COLO829 (cell line): ENCODE results near the gene CACNA2D2.

ENCODE experiments used
- DNase-seq: peaks from one replicate; pipeline ENCODE4 v3.0.0; 2012; ENCODE audit warnings: low spot score

Gene CACNA2D2

DNA sequence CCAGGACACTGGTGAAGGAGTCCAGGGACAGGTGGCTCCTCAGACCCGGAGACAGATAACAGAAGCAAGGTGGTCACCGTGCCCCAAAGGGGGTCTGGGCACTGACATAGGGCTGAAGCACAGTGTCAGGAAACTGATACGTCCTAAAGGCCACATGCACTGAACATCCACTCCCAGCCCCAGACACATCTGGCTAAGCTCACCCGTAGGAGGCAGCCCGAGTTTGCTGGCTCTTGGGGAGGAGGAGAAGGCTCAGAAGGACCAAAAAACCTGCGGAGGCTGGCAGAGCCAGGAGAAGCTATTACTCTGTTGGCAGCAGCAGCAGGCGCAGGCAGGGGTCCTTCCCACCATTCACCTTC, 1.2 kb downstream of the CACNA2D2 start:
- DNase-seq, result no peak

DNA sequence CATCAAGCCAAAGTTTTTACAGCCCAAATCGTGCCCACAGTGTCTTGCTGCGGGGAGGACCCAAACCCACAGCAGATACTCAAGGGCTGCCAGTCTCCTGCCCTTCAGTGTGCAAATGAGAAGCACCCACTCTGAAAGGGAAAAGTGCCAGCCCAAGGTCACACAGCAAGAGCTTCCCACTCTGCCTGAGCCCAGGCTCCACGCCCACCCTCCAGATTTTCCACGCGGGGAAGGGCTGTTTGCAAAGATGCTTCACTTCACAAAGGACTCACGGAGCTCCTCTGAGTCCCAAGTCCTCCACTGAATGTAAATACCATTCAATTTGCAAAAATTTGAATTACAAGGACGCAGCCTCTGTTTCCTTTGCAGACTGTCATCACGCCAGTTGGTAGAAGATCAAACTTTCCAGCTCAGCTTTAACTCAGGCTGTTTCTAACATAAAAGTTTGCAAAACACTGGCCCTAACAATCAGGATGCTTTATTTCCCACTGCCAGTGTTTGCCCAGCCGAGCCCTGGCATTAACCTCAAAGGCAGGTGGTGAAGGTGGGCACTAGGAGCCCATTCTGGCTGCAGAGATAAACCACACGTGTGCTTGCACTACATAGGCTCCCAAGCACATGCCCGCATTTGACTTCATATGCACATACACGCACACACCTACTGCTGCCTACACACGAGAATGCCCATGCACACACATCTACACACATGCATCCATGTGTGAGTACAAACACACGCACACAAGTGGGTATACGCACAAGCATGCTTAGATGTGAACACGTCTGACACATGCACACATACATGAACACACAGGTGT, 7.6 kb downstream of the CACNA2D2 start:
- DNase-seq, result no peak

DNA sequence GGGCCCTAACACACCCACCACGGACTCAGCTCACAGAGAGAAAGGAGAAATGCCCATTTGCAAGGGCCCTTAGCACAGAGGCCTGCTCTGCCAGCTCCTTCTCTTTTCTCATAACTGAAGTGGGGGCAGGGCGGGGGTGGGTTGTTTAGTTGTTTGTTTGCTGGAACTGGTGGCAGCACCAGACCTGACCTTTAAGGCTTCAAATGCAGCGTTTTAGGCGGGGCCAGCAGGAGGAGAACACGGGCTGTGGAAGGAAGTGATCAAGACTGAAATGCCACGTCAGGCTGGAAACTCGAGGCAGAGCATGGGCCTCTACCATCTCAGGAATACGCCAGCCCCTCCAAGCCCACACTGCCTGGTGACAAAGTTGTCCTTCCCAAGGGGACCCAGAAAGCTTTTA, 9.3 kb downstream of the CACNA2D2 start:
- no peak for DNase-seq

DNA sequence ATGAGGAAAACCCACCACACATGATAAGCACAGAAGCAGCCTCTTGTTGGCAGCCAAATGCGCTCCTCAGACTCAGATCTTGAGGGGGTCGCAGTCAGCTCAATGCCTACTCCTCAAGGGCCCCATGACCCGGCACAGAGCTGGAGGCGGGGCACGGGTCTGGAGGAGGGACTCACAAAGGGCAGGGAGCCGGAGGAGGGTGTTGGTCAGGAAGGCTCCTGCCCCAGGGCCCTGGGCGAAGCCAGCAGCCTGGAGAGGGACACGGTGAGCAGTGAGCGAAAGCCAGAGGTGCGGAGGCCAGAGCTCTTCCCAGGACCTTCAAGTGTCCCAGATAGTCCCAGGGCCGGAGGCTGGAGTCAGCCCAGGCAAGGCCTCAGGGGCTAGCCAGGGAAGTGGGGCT, 9.8 kb downstream of the CACNA2D2 start:
- no peak for DNase-seq

DNA sequence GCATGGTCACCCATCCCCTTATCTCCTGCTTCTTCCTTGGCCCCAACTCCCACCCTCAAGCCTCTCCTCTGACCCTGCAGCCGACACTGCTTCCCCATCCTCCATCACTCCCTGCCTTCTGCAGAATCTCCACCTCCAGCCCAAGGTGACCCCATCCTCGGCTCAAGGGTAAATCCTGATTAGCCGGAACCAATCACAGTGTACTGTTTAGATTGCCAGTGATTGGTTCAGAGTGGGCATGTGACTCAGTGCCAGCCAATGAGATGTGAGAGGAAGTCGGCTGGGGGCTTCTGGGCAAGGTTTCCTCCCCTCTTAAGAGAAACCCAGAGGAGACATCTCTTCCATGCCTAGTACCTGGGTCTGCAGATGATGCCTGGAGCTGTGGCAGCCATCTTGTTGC, 10.3 kb downstream of the CACNA2D2 start:
- DNase-seq, result no peak

DNA sequence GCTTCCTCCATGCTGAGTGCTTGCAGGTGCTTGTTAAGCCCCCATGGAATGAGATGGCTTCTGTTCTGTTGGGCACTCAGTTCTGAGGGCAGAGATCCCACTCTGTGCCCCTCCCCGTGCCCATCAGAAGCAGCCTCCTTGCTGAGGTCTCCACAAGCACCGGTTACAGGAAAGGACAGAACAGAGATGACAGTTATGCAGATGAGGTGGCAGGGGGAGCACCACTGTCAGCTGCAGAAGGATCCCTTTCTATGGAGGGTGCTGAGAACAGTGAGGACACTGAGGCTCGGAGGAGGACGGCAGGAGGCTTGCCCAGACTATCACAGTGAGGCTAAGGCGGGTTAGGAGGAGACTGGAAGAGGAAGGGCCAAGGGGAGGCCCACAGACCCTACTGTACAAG, 12.4 kb downstream of the CACNA2D2 start:
- DNase-seq, result no peak

DNA sequence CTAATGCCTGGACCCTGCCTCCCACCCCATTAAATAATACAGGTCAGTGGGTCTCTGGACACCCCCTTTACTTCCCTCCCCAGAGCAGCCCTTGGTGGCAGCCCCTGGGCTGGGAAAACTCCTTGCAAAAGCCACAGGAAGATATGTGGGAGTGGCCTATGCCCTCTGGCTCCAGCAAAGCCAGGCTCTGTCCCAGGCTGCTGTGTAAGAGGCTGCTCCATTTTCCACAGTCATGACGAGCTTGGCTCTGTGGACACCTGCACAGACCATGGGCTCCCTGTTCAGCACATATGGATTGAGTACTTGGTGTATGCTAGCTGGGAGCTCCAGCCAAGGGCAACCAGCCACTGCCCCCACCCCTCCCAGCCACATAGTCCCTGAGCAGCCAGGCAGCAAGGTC, 13.0 kb downstream of the CACNA2D2 start:
- DNase-seq, result no peak

DNA sequence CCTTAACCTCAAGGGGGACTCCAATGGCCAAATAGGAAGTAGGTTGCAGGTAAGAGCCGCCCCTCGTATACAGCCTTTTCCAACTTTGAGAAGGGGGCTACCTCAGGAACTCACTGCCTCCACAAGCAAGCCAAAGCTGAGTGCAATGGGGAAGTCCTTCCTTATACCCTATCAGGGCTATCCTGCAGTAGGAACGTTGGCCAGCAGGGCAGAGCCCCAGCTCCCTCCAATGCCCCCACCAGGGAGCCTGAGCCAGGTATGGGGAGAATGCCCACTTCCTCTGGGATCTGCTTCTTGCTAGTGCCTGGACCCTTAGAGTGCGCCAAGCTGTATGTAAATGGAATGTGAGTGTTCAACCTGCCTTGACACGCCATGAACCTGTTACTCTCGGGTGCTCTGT, 16.3 kb downstream of the CACNA2D2 start:
- DNase-seq, result no peak

DNA sequence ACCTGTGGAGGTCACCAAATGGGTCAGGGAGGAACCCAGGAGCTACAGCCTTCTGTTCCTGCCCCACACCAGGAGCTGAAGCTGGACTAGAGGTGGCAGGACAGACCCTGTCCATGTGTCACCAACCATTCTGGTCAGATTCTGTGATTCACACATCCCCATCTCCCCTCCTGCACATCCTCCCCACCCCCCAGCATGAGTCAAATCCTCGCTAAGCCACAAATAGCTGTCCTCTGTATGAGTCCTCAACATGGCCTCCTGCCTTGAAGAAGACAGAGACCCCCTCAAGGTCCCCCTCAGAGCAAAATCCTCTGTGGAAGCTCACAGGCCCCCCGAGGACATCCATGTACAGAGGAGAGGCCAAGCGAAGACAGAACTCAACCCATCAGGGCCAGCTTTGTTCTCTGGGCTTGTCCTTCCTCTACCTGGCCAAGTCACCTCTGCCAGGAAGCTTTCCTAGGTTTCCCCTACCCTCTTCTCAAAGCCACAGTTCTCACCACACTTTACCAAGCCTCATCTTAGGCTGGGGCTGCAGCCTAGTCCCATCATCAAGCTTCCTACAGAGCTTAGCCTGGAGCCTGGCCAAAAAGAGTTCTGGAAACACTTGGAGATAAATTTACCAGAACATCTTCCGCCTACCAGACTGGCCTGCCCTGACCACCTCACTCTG, 17.1 kb downstream of the CACNA2D2 start:
- no peak for DNase-seq

DNA sequence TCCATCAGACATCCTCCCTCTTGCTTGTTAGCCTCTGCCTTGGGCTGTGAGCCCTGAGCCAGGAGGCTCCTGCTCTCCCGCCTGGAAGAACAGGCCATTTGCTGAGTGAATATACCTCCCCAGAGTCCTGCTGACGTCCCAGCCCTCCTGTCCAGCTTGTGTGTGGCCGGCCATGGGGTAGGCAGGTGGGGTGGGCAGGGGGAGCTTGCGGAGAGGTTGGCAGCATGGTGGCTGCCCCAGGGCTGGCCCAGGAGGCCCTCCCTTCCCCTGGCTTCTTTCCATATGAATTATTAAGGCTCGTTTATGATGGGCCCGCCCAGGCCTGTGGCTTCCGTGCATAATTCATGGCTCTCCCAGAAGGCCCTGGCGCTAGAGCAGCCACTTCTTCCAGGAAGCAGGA, 18.7 kb downstream of the CACNA2D2 start:
- no peak for DNase-seq

DNA sequence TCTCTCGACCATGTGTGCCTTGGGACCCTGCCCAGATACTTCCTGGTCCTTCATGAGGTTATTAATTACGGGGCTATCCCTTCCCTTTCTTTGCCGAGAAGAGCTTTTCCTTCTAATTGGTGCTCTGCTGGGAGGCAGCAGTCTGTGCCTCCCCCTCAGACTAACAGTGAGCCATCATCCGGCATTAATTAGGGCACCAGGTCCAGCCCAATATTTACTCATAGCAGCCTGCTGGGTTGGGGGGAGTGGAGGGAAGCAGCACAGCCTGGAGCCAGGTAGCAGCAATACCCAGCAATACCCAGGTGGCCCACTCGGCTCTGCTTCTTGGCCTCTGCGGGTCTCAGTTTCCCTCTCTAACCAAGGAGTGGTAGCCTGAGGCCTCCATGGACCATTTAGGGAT, 20.1 kb downstream of the CACNA2D2 start:
- no peak for DNase-seq

DNA sequence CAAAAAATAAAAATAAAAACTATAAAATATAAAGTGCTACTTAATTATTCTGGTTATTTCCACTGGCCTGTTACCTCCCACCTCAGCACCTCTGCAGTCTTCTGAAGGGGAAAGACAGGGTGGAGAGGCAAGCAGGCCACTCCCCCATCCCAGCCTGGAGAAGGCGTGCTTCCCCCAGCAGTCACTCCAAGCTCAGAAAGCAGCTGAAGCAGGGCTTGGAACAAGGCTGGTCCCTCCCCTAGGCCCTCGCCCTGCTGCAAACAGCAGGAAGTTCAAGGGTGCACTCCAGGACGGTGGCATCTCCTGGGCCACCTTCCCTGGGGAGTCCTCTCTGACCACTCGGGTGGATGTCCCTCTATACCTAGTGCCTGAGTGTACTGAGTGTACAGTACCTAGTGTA, 21.4 kb downstream of the CACNA2D2 start:
- no peak for DNase-seq

DNA sequence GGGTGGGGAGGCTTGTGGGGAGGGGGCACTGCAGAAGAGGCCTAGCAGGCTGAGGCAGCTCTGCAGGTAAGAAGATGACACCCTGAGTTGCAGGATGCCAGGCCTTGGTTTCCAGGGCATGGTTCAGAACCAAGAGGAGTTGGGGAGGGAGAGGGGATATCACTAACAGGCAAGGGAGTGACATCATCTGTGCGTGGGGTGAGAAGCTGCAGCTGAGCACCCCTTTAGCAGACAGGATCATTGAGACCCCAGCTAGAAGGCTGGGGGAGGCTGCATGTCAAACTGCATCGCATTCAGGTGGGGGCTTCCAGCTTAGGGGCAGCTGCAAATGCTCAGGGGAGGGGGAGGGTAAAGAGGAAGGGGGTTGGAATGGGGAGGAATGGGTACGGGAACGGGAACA, 23.0 kb downstream of the CACNA2D2 start:
- no peak for DNase-seq

DNA sequence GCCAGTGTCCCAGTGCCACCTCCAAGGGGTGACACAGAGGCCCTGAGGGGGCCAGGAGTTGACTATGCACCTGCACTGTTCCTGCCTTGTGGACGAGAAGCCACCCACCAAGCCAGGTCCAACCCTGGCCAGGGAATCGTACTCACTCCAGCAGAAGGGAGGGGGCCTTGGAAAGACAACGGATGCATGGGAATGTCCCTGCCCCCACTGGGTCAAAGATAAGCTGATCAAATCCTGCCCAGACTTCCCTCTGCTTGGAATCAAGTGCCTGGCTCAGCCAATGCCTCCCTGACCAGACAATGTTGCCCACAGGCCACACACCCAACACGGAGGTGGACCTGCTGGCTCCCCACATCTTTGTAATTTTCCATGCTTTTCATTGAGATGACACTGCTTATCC, 23.9 kb downstream of the CACNA2D2 start:
- no peak for DNase-seq

DNA sequence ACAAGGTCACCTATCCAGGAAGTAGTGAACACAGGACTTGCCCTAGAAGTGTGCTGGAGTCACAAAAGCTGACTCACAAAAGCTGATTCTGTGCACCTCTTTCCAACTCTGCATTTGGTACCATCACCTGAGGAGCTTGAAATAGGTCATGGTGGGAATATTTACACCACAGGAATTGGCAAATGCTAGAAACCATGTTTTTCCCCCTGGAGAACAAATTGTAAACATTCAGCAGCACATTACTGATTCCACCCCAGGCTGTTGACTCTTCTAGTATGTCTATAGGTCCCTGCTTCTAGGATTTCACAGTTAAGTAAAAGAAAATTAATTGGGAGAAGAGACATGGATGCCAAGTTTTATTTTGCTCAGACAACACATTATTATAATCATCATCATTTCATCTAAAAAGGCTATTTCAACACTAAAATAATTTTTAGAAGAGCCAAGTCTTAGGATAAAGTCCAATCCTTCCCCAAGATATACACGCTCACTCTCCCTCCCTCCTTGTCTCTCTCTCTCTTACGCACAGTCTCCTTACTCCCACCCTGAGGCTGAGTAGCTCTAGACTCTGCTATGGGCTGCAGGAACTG, 24.7 kb downstream of the CACNA2D2 start:
- DNase-seq, result no peak

DNA sequence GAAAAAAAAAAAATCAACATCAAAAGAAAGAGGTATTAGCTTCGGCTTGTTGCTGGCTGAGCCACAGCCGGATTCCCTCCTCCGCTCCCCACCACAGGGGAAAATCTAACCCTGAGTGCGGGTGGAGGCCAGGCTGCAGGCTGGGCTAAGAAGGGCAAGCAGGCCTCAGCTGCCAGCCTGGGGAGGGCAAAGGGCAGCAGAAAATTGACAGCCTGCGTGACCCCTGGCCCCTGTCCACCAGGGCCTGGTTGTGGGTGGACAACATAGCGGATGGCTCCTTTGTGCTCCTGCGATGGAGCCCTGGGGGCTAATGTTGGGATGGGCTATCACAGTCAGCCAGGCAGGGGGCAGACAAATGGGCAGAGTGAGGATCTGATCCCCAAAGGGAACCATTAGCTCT, 25.4 kb downstream of the CACNA2D2 start:
- DNase-seq, result no peak

DNA sequence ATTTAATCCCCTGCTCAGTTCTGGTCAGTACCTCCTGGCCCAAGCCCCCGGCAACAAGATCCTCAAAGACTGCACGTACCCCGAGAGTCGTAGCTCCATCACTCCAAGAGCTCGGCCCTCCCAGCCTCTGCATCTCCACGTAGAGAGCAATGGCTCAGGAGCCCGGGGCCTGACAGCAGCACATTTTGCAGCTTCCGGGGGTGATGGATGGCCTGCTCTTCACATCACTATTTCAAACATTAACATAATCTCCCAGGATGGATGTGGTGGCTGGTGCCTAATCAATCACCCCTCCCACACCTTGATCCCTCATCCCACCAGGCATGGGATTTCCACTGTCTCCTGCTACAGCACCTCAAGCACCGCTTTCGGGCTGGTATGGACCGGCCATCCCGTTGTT, 28.1 kb downstream of the CACNA2D2 start:
- DNase-seq, result no peak

DNA sequence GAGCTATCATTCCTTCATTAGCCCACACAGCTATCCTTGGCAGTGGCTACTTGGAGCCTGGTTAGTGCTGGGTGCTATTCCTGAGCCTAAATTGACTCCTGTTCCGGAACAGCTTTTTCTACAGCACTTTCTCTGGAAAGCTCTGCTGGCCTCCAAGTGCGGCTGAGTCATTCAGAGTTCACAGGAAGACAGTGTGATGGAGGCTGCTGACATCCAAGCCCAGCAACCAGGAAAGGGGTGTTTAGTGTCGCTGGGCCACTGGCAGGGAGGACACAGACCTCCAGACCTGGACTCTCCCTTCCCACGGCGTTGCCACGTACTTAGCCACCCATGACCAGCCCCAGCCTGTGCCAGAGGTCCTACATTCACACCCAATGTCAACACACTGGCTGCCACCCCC, 28.7 kb downstream of the CACNA2D2 start:
- DNase-seq, result no peak

DNA sequence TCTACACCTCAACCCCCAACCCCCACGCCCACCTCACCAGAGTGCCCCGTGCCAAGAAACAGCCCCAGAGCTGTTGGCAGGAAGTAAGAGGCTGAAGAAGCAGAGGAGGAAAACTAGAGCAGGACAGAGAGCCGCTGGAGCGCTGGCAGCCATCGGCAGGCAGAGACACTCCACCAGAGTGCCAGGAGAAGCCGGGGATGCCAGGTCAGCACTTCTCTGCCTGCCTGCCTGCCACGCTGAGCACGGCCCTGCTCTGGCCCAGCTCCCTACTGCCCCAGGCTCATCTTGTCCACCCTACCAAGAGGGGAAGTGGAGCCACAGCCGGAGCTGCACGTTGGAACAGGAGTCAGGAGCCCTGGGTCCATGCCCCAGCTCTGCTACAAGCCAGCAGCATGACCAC, 29.7 kb downstream of the CACNA2D2 start:
- no peak for DNase-seq

DNA sequence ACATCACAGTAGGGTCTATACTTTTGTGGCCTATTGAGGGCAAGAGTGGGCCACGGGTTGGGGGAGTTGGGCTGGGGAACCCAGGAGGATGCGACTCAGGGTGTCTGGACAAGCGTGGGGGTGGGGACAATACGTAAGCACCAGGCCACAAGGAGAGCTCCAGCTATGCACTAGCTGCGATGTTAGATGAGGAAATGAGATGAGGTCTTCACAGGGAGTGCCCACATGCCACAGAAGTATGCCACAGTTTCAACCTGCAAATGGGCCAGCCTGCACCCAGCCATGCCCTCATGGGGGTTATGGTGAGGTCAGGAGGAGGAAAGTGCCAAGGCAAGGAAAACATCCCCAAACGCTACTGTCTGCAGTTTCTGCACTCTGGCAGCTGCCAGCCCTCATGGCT, 30.5 kb downstream of the CACNA2D2 start:
- no peak for DNase-seq

DNA sequence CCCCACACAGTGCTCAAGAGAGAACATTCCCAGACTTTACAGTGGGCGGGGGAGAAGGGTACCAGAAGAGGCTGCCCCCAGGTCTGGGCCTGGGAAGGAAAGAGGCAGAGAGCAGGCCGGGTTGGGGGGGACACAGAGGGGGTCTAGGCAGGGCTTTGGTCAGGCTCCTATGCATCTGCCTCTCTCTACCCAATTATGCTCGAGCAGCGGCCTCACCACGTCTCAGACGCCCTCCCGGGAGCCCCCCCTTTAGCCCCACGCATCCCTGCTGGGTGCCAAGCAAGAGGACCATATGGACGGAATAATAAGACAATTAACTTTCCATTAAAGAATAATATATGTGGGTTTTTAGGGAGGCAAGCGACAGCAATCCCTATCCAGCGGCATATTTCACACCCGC, 32.8 kb downstream of the CACNA2D2 start:
- no peak for DNase-seq

DNA sequence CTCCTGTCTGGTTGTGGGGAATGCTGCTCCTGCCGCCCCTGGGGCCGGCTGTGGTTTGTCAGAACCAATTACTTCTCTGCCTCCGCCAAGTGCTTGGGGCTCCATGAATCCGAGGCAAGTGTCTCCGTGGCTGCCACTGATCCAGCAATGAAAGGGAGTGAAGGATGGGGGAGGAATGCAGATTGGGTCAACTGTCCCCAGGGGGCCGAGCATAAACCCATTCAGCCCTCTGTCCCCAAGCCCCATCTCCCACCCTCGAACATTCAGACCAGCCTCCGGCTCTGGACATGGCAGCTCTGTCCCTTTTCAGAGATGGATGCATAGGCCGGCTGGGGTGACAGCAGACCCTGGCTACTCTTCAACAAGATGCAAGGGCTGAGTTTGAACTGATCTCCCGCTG, 35.5 kb downstream of the CACNA2D2 start:
- DNase-seq, result no peak

DNA sequence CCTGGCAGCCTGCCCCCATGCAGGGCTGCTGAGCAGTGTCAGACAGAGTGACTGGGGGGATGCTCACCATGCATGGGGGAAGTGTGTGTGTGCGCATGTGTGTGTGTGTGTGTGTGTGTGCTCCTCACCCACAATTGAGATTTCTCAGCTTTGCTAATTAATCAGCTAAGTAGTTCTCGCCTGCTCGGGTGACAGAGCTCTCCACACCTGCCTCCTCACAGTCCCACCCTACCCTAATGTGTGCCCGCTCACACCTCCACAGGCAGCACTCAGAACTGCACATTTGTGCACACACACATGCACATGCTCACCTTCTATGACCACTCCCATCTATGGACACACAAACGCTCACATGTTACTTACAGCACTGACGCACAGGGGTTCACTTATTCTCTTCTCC, 37.3 kb downstream of the CACNA2D2 start:
- no peak for DNase-seq

DNA sequence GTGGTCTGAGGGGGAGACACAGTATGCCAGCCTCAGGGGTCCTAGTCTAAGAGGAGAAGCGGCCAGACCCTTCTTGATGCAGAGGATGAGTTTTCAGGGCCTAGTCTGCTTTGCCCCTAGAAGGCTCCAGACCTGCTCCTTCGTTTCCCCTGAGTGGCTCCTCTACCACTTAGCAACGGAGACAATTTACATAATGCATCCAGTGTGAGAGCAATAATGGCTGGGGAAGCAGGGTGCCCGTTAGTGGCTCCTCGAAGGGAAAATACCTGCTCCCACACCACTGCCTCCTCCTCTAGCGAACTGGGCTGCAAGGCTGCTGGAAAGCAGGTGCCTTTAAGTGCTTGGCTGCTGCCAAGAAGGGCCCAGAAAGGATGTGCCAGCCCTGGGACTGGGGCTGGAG, 38.9 kb downstream of the CACNA2D2 start:
- DNase-seq, result no peak
